Neuronal stem cell (in vitro differentiated cells): ENCODE measurements around the gene FBXW9.

Source experiments
- DNase-seq: peaks from one replicate; pipeline ENCODE4 v3.0.0-alpha.2; 2013; ENCODE audit warnings: low spot score
- H2AFZ ChIP-seq: one replicate; pipeline ENCODE4 v1.6.1; 2013; ENCODE audit warnings: mild to moderate bottlenecking, low read length, inconsistent platforms
- H2AK5ac ChIP-seq: 2 replicates; pipeline ENCODE4 v1.6.1; 2013; ENCODE audit warnings: low read depth, mild to moderate bottlenecking, inconsistent platforms, low read length, moderate library complexity, mixed read lengths
- H2BK120ac ChIP-seq: 2 replicates; pipeline ENCODE4 v1.6.1; 2013; ENCODE audit warnings: low read depth, mild to moderate bottlenecking, inconsistent platforms, low read length, moderate library complexity, mixed read lengths
- H2BK12ac ChIP-seq: one replicate; pipeline ENCODE4 v1.6.1; 2013; ENCODE audit warnings: low read length, inconsistent platforms
- H2BK15ac ChIP-seq: 2 replicates; pipeline ENCODE4 v1.6.1; 2013; ENCODE audit warnings: mild to moderate bottlenecking, low read length, inconsistent platforms, mixed read lengths
- H2BK5ac ChIP-seq: one replicate; pipeline ENCODE4 v1.6.1; 2013; ENCODE audit warnings: inconsistent platforms, mild to moderate bottlenecking, low read length, moderate library complexity
- H3K14ac ChIP-seq: one replicate; pipeline ENCODE4 v1.6.1; 2013; ENCODE audit warnings: low read length, inconsistent platforms
- H3K18ac ChIP-seq: 2 replicates; pipeline ENCODE4 v1.6.1; 2013; ENCODE audit warnings: low read length, inconsistent platforms
- H3K23ac ChIP-seq: 2 replicates; pipeline ENCODE4 v1.6.1; 2013; ENCODE audit warnings: low read depth, mild to moderate bottlenecking, mixed read lengths, low read length, inconsistent platforms; ENCODE audit not compliant: poor library complexity
- H3K27ac ChIP-seq: replicated peaks from 3 replicates; pipeline ENCODE4 v1.5.1; 2013; ENCODE audit warnings: low read length, inconsistent platforms
- H3K27me3 ChIP-seq, 3 experiments: 2 replicates each; pipeline ENCODE4 v1.6.1; 2013; ENCODE audit warnings: low read length in 3 of 3, mild to moderate bottlenecking in 2 of 3, inconsistent platforms in 1 of 3, low read depth in 1 of 3, mixed read lengths in 1 of 3, moderate library complexity in 1 of 3; ENCODE audit not compliant: control insufficient read depth in 3 of 3, insufficient read depth in 3 of 3
- H3K36me3 ChIP-seq, 2 donors: replicated peaks in 1 of 2; 2 replicates each; pipeline ENCODE4 v1.6.1; 2013; ENCODE audit warnings: low read length in 2 of 2; ENCODE audit not compliant: control insufficient read depth in 2 of 2, insufficient read depth in 2 of 2
- H3K4ac ChIP-seq: 2 replicates; pipeline ENCODE4 v1.6.1; 2013; ENCODE audit warnings: inconsistent platforms, mild to moderate bottlenecking, low read length, moderate library complexity
- H3K4me1 ChIP-seq, 2 donors: 1 replicate in 1 of 2; 2 replicates in 1 of 2; pipeline ENCODE4 v1.6.1; 2013; ENCODE audit warnings: low read length in 2 of 2, low read depth in 1 of 2; ENCODE audit not compliant: control insufficient read depth in 2 of 2, insufficient read depth in 1 of 2
- H3K4me2 ChIP-seq: one replicate; pipeline ENCODE4 v1.6.1; 2013; ENCODE audit warnings: mild to moderate bottlenecking, low read length, inconsistent platforms; ENCODE audit not compliant: insufficient read depth, poor library complexity, severe bottlenecking
- H3K4me3 ChIP-seq, 2 donors: 2 replicates each; pipeline ENCODE4 v1.5.1; 2013; ENCODE audit warnings: low read length in 2 of 2, mild to moderate bottlenecking in 2 of 2, inconsistent platforms in 1 of 2, moderate library complexity in 1 of 2
- H3K79me1 ChIP-seq: one replicate; pipeline ENCODE4 v1.6.1; 2013; ENCODE audit warnings: low read depth, mild to moderate bottlenecking, inconsistent platforms, low read length, moderate library complexity
- H3K9ac ChIP-seq: one replicate; pipeline ENCODE4 v1.6.1; 2013; ENCODE audit warnings: mild to moderate bottlenecking, low read depth, low read length, inconsistent platforms; ENCODE audit not compliant: poor library complexity
- H3K9me3 ChIP-seq, 2 donors: replicated peaks in 1 of 2; 2 replicates each; pipeline versions ENCODE3 to v1.6.1; 2013; ENCODE audit warnings: low read length in 2 of 2, mild to moderate bottlenecking in 2 of 2, inconsistent platforms in 1 of 2, low read depth in 1 of 2, mixed read lengths in 1 of 2, moderate library complexity in 1 of 2; ENCODE audit not compliant: control insufficient read depth in 2 of 2, insufficient read depth in 1 of 2
- H4K8ac ChIP-seq: one replicate; pipeline ENCODE4 v1.6.1; 2013; ENCODE audit warnings: low read depth, mild to moderate bottlenecking, inconsistent platforms, low read length, moderate library complexity
- H4K91ac ChIP-seq: one replicate; pipeline ENCODE4 v1.6.1; 2013; ENCODE audit warnings: low read length, low read depth, mild to moderate bottlenecking, inconsistent platforms; ENCODE audit not compliant: poor library complexity
- WGBS, 2 donors: extraction: QIAGEN DNeasy Blood & Tissue Kit; methylation state at CpG; one replicate each; pipeline ENCODE4 v1.1.7; 2013; ENCODE audit warnings: missing lambda C conversion rate in 2 of 2, mixed read lengths in 1 of 2; ENCODE audit not compliant: insufficient read length in 2 of 2, insufficient replicate concordance in 1 of 2; ENCODE audit errors: extremely low coverage in 2 of 2; 5-methylcytosine and 5-hydroxymethylcytosine counted together

Gene FBXW9

GRCh38 chr19:12689581-12690216 is 6.7 kb downstream of the FBXW9 start:
- Histone ChIP-seq H3K79me1 (peaks cover 4% of the 10 kb centered on the region), H2BK12ac (no peak overlapping the region), H2BK15ac (no peak overlapping the region), H3K23ac (no peak overlapping the region), H3K4me3 (no peak overlapping the region), H4K91ac (no peak overlapping the region), H2AK5ac (no peak overlapping the region), H3K18ac (no peak overlapping the region), H3K9ac (no peak overlapping the region), H2AFZ (no peak overlapping the region), H3K14ac (peak overlapping the region; percentile 6), H3K4ac (no peak overlapping the region), H3K27me3 (no peaks in the 10 kb centered on the region), H3K4me2 (no peak overlapping the region), H3K4me1 (no peaks in the 10 kb centered on the region), H4K8ac (no peak overlapping the region), H3K27ac (no peak overlapping the region), H2BK120ac (peak overlapping the region; percentile 81), H2BK5ac (peak overlapping the region; percentile 53), H3K36me3 (peaks cover 4% of the 10 kb centered on the region in 2 donors), H3K9me3 (no peaks in the 10 kb centered on the region)
- WGBS, 2 donors, result no CpG with 5 or more reads among the region's 26 CpGs
- no peak for DNase-seq

GRCh38 chr19:12689012-12689411 is 7.4 kb downstream of the FBXW9 start:
- Histone ChIP-seq H3K4me2 (no peak overlapping the region), H4K91ac (no peak overlapping the region), H3K9me3 (no peaks in the 10 kb centered on the region), H3K79me1 (peaks cover 2% of the 10 kb centered on the region), H3K14ac (peak overlapping the region; percentile 8), H3K4ac (no peak overlapping the region), H3K4me1 (no peaks in the 10 kb centered on the region), H2AFZ (no peak overlapping the region), H2BK12ac (no peak overlapping the region), H3K9ac (peak overlapping the region; percentile 50), H3K27me3 (no peaks in the 10 kb centered on the region), H3K4me3 (no peak overlapping the region), H2BK15ac (no peak overlapping the region), H3K27ac (no peak overlapping the region), H3K23ac (no peak overlapping the region), H2BK120ac (peak overlapping the region; percentile 81), H4K8ac (no peak overlapping the region), H3K18ac (no peak overlapping the region), H2BK5ac (peak overlapping the region; percentile 53), H3K36me3 (peaks cover 4% of the 10 kb centered on the region in 2 donors), H2AK5ac (no peak overlapping the region)
- no CpG with 5 or more reads among the region's 12 CpGs for WGBS, 2 donors
- DNase-seq, result no peak

- H3K27me3 ChIP-seq, result no peaks in the 10 kb centered on the region
- no peak within 1 kb of the TSS for H3K14ac ChIP-seq
- H3K4ac ChIP-seq, result peak within 1 kb of the TSS; percentile 84
- H3K4me3 ChIP-seq, result no peak within 1 kb of the TSS
- H2AK5ac ChIP-seq, result peak within 1 kb of the TSS; percentile 63
- no peak within 1 kb of the TSS for H3K18ac ChIP-seq
- H2BK5ac ChIP-seq, result peak within 1 kb of the TSS; percentile 13
- no peaks in the 10 kb centered on the region for H3K9me3 ChIP-seq
- H2BK15ac ChIP-seq, result no peak within 1 kb of the TSS
- H3K4me2 ChIP-seq, result no peak within 1 kb of the TSS
- no peak within 1 kb of the TSS for H3K27ac ChIP-seq
- no peak within 1 kb of the TSS for H4K91ac ChIP-seq
- peak within 1 kb of the TSS; percentile 82 for H4K8ac ChIP-seq
- no peak within 1 kb of the TSS for H2BK120ac ChIP-seq
- H3K79me1 ChIP-seq, result peaks cover 2% of the 10 kb centered on the region
- no peaks in the 10 kb centered on the region for H3K4me1 ChIP-seq
- WGBS, 2 donors, result no CpG with 5 or more reads among the region's 9 CpGs
- peak within 1 kb of the TSS; percentile 50 for H3K9ac ChIP-seq
- no peak within 1 kb of the TSS for H2AFZ ChIP-seq
- peaks cover 0 to 4% of the 10 kb centered on the region in 2 donors for H3K36me3 ChIP-seq
- H3K23ac ChIP-seq, result peak within 1 kb of the TSS; percentile 12
- no peak for DNase-seq
- H2BK12ac ChIP-seq, result peak within 1 kb of the TSS; percentile 58
Observed at GRCh38 chr19:12687496-12688196, 8.8 kb downstream of the FBXW9 start, which contains the start of gene GNG14. Gene GNG14 (plus strand): TSS chr19:12687998. CDS start chr19:12688049, 51 bp downstream.

- no peak for DNase-seq
- Histone ChIP-seq H3K27me3 (no peaks in the 10 kb centered on the region), H2BK12ac (no peak overlapping the region), H3K4me3 (no peak overlapping the region), H3K4me2 (no peak overlapping the region), H3K9ac (no peak overlapping the region), H3K9me3 (no peaks in the 10 kb centered on the region), H3K27ac (no peak overlapping the region), H3K18ac (no peak overlapping the region), H2BK15ac (no peak overlapping the region), H4K91ac (no peak overlapping the region), H3K36me3 (peaks cover 0 to 4% of the 10 kb centered on the region in 2 donors), H2BK120ac (no peak overlapping the region), H3K4me1 (no peaks in the 10 kb centered on the region), H3K4ac (no peak overlapping the region), H3K14ac (no peak overlapping the region), H2AK5ac (no peak overlapping the region), H2BK5ac (no peak overlapping the region), H2AFZ (no peak overlapping the region), H3K23ac (no peak overlapping the region), H4K8ac (no peak overlapping the region), H3K79me1 (peaks cover 2% of the 10 kb centered on the region)
- WGBS, 2 donors, result no CpG with 5 or more reads among the region's 3 CpGs
Observed at GRCh38 chr19:12685831-12686230, 10.6 kb downstream of the FBXW9 start.
